Measurements from ENCODE around the gene WT1.

Gene WT1

DNA sequence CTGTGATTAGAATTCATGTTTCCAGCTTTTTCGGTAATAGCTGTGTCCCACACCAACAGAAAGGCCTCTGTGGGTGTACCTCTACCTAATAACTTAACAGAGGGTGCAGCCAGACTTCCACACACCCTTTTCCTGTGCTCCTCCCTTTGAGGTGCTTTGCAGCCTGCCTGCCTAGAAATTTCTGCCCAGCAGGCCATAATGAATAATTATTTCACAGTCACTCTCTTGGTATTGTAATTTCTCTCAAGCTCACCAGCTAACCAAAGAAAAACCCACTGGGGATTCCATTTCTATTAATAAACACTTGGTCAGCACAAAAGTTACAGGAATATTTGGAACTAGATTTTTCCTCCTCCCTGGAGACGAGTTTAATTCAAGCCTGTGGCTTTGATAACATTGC lies 13.3 kb downstream of the WT1 start:
- no peak for DNase-seq (ENCODE audit: low read depth, low spot score)

DNA sequence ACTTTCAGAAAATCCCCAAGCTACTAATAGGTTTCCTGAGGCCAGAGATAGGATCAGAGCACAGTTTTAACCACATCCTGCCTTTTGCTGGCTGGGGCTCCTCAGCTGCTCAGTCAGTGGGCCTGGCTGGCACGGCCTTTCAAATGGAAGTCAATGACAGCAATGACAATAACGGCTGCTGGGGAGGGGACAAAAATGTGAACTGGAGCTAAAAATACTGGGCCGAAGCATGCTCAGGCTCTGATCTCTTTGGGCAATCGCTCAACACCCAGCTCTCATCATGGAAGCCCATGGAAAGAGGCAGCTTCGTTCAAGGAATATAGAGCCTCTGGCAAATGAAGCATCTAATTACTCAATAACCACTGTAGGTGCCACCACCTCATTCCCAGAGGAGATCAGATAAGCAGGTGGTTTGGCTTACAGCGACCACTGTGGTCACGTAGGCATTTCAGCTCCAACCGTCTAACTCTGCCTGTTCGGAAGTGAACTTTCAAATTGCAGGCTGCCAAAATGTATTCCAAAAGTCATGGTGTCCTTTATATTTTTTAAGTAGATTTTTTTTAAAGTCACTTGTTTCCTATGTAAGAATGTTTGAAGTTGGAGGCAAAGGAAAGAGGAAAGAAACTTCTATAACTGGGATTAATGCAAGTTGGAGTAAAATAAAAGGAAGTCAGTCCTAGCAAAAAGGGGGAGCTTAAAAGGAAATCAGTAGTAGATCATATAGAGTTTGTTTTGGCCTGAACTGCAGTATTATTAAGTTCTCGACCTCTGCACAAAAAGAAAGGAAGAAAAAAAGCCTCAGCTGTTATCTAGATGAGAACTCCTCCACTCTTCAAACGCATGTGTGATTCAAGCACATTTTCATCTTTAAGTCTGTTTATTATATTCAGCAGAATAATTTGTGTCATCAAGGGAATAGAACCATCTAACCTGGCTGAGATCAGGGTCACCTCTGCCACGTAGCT lies 14.1 kb downstream of the WT1 start:
- DNase-seq (ENCODE audit: low read depth, low spot score): no peak

DNA sequence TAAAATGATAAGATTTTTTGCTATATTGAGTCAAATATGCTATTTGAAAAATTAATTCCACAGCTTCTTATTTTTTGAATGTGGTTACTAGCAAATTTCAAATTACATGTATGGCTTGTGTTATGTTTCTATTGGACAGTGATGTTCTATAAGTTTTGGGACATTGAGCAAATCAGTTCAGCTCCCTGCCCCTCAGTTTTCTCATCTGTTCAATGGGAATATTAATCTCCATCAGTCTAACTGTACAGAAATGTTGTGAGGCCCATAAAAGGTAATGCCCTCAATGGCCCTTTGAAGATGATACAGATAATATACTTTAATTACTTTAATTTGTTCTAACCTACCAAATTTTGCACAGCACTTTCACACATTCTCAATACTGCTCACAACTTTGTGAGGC lies 15.2 kb downstream of the WT1 start:
- DNase-seq (ENCODE audit: low read depth, low spot score): no peak

DNA sequence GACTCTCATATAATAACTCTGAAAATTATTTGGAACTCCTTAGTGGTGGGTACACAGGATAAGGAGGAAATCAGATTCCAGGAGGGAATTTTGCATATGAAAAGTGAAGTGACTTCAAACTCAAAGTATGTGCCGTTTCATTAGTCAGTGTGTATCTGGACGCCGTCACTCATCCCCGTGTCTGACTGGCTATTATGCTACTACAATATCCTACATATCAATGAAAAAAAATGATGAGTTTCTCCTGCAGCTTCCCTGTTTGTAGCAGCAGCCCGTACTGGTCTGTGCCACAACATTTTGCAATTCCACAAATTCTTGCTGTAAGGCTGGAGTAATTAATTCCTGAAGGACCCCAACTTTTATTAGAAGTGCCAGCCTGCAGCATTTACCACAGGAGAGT lies 16.5 kb downstream of the WT1 start:
- DNase-seq (ENCODE audit: low read depth, low spot score): no peak

DNA sequence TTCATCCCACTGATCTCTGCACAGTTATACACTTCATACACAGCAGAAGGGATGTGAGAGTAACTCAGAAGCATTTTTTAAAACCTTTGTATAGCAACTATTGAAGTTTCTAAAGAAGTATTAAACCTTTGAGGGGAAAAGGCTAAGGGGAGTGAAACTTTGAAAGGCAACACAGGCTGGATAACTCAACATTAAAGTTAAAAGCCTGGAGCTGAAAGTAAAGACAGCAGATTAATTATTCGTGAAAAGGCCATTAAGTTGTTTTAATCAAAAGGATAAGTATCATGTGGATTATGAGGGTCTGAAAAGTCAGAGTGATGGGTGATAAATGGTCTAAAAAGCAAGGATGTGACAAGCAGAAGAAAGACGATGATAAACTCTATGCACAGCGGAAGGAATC lies 17.5 kb downstream of the WT1 start:
- DNase-seq (ENCODE audit: low read depth, low spot score): no peak

DNA sequence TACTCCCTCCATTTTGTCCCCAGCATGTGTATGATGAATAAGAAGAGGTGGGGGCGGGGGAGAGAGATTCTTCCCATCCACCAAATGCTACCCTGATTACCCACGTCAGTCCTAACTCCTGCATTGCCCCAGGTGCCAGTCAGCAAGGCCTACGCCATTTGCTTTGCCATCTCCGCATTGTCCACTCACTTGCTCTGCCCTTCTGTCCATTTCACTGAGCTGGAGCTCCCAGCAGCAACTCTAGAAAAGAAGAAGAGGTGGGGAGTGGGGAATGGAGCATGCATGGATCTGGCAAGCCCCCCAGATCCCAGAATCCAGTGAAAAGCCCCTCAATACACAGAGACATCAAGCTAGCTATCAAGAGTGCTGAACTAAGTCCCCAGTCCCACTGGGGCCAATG lies 19.0 kb downstream of the WT1 start:
- DNase-seq (ENCODE audit: low read depth, low spot score): no peak

DNA sequence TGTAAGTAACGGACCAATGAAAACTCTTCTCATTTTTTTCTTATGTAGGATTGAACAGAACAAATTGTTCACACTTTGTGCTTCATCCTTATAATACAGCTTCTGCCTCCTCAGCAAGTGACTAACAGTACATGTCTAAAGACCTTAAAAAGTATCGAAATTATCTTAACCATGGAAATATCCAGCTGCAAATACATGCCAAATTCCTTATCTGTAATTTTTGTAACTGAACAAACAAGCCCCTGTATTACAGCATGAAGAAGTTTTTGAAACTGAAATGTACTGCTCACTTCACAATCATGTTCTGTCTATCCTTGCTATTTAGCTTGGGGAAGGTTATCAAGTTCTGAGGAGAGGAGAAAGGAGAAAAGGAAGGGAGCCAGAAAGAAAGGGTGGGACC lies 20.4 kb downstream of the WT1 start:
- DNase-seq (ENCODE audit: low read depth, low spot score): no peak

DNA sequence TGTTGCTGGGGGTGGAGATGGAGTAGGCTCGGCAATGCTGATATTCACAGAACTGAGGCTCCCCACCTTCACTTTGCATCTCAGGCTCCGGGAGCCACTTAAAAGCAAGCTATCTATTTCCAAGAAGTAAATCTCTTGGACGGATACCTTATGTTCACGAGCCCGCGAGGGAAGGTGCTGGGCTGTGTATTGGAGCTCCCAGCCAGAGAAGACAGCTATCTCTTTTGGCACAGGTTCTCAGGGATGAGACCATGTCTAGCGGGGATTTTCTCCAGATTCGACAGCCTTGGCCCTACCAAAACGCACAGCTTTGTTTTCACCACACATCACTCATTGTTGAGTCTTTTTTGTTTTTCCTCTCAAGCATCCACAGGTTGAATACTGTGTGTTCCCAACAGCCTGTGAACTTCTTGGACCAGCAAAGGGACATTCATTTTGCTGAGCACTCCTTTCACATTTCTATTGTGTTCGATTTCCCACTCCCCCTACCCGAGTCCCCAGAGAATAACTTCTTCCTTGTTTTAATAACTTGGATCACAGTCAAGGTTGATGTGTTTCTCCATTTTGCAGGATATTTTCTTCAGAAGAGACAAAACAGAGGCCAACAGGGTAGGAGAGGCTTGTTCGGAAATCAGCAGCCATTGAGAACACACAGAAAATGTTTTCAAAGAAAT lies 23.3 kb downstream of the WT1 start:
- DNase-seq (ENCODE audit: low read depth, low spot score): no peak

DNA sequence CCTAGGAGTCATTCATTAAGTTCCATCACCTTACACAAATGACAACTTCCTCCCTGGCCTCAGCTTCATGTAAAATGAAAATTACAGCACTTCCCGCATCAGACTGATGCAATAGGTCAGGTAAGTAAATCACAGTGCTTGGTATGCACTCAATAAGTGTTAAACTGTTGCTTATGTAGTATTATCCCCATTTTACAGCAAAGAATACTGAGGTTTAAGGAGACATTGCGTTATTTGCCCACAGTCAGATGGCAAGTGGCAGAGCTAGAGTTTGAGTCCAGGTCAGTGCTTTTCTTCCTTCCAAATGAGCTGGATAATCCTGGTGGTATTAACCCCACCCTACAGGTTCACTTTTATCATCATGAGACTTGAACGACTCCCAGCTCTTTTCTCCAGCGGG lies 29.7 kb downstream of the WT1 start:
- DNase-seq (ENCODE audit: low read depth, low spot score): no peak

DNA sequence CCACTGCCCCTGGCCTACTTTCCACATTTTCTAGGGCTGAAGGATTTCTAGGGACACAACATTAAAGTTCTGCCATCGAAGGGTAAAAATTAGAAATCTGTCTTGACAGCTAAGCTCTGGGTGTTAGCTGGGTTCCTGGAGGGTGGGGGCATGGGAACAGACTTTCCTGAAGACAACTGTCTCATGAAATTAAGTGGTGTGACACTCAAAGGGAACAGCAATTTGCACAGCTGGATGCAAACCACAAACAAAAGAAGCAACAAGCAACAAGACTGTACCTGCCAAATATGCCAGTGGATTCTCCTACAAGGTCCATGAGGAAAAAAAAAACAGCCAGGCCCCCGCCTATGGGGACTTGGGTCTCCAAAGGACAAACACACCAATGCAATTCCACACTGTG lies 32.5 kb downstream of the WT1 start:
- DNase-seq (ENCODE audit: low read depth, low spot score): no peak

DNA sequence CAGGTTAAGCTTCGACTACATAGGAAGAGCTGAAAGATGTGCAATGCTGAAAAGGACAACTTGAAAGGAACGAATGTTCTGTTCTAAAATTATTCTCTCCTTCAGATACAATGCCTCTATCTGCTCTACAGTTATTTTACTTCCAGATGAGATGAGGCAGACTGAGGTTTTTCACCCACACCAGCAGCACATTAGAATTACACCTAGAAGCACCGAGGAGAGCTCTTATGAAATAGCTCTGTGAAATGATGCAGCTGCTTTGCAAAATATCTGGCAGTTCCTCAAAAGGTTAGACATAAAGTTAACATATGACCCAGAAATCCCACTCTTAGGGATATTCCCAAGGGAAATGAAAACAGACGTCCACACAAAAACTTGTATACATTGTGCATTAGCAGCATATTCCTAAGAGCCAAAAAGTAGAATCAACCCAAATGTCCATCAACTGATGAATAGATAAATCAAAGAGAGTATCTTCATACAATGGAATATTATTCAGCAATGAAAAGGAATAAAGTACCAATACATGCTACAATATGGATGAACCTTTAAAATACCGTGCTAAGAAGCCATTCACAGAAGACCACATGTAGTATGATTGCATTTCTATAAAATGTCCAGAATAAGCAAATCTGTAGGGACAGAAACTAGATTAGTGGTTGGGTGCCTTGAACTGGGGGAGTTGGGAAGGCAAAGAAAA lies 34.5 kb downstream of the WT1 start:
- no peak for DNase-seq (ENCODE audit: low read depth, low spot score)

DNA sequence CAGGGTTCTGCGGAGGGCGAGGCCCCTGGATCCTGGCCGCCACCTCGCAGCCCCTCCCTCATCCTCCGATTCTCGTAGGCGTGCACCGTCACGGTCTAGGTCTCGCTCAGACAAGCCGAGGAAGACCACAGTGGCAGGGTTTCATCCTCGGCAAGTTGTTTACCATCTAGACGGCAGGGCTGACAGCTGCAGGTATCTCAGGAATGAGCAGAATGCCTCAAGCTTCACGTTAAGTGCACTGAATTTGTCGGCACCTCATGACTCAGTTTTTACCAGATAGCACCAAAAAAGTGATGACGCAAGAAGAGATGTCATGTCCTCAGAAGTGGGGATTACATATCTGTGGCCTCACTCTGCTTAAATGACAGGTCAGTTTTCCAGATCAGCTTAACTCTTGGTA lies 35.1 kb downstream of the WT1 start:
- no peak for DNase-seq (ENCODE audit: low read depth, low spot score)

DNA sequence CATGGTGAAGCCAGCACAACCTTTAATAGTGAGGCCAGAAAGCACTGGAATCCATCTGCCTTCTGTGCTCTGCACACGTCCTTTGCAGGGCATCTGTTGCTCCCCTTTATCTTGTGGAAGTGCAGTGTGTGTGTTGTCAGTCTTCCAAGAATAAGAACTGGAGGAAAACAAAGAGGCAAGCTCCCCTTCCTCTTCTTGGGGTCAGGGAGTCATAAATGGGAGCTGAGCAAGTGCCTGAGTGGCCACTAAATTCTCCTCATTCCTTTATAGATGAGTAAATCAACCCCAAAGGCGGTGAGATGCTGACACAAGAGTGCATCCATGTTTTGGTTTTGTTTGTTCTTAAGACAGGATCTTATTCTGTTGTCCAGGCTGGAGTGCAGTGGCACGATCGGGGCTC lies 38.3 kb downstream of the WT1 start:
- no peak for DNase-seq (ENCODE audit: low read depth, low spot score)

DNA sequence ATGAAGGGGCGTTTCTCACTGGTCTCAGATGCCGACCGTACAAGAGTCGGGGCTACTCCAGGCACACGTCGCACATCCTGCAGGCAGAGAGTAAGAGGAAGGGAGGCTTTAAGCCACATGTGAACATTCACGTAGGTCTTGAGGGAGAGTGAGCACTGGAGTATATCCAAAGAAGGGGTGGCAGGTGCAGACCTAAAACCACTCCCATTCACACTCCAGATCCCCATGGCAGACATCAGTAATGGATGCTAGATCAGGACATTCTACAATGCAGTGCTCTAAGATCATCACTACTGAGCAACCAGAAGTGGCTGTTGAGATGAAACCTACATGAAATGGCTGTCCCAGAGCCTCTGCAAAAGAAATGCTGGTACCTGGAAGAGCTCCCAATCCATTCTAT lies 39.0 kb downstream of the WT1 start:
- DNase-seq (ENCODE audit: low read depth, low spot score): no peak

DNA sequence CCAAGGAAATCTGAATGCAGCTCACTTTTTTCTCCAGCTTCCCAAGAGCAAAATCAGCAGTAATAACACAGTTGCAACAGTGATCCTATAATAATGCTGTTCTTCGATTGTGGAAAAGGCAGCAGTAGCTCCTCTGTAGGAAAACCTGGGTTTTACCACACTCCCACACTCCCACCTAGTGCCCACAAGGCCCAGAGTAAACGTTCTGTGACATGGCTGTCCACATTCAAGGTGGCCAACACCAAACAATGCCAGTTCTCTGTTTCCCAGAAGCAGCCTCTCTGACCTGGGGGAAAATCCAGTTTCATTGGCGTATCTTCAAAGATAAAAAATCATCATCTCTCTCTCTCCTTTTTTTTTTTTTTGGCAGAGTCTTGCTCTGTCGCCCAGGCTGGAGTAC lies 40.2 kb downstream of the WT1 start:
- no peak for DNase-seq (ENCODE audit: low read depth, low spot score)

DNA sequence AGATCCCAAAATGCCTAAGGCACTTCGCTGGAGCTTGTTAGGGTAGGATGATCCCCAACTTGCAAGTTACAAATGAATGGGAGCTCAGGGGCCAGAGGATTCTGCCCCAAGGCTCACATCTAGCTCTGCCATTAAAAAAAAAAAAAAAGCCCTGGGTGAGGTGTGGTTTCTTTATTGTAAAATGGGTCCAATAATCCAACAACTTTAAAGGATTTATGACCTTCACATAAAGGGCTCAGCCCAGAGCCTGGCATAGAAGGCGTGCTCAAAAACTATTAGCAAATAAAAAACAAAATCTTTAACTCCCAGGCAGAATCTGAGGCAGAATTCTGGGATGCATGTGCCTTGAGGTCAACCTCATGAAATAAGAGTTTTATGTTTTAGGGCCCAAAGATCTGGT lies 42.5 kb downstream of the WT1 start:
- no peak for DNase-seq (ENCODE audit: low read depth, low spot score)

DNA sequence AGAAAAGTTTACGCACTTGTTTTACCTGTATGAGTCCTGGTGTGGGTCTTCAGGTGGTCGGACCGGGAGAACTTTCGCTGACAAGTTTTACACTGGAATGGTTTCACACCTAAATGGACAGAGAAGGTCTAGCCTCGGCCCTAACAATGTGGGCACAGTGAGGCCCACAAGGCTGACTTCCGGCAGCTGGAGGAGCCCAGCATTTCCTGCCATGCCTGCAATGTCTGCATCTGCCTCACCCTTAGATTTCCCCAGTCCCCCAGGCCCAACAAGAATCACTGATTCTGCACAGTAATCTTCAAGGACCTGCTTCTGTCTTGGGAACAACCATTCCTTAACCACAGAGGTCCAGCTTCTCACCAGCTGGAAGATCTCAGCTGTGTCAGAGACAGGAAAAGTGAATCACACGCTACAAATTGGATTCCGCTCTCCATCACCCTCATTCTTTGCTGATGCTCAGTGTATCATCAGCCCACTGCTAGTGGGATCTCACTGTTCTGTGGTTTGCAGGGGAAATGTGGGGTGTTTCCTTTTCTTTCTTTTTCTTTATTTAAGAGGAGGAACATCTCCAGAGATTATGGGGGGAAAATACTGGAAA lies 43.3 kb downstream of the WT1 start:
- no peak for DNase-seq (ENCODE audit: low read depth, low spot score)

DNA sequence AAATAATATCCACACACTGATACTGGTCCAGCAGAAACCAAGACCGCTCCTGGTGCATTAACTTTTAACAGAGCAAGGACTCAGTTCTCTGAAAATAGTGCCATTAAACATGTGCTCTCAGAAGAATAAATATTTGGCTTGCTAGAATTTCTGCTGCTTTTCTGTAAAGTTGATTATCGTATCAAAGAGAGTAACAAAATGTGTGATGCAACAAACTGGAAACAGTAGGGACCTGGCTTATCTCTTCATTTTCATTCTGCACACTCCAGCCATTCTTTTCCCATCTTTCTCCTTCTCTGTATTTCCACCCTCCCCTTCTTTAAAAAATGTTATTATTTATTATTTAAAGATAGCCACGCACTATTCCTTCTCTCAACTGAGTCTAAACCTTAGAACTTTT lies 43.9 kb downstream of the WT1 start:
- no peak for DNase-seq (ENCODE audit: low read depth, low spot score)

DNA sequence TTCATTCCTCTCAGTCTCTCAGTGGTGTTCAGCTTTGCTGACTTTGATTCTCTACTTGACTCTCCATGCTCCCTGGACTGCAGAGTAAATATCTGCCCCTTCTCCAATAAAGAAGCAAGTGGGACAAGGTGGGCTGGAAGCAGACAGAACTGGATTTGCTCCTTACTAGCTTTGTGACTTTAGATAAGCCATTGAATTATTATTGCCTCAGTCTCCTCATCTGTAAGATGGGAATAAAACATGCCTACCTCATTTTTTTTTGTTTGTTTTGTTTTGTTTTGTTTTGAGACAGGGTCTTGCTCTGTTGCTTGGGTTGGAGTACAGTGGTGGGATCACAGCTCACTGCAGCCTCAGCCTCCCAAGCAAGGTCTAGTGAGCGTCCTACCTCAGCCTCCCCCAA lies 44.6 kb downstream of the WT1 start:
- no peak for DNase-seq (ENCODE audit: low read depth, low spot score)

DNA sequence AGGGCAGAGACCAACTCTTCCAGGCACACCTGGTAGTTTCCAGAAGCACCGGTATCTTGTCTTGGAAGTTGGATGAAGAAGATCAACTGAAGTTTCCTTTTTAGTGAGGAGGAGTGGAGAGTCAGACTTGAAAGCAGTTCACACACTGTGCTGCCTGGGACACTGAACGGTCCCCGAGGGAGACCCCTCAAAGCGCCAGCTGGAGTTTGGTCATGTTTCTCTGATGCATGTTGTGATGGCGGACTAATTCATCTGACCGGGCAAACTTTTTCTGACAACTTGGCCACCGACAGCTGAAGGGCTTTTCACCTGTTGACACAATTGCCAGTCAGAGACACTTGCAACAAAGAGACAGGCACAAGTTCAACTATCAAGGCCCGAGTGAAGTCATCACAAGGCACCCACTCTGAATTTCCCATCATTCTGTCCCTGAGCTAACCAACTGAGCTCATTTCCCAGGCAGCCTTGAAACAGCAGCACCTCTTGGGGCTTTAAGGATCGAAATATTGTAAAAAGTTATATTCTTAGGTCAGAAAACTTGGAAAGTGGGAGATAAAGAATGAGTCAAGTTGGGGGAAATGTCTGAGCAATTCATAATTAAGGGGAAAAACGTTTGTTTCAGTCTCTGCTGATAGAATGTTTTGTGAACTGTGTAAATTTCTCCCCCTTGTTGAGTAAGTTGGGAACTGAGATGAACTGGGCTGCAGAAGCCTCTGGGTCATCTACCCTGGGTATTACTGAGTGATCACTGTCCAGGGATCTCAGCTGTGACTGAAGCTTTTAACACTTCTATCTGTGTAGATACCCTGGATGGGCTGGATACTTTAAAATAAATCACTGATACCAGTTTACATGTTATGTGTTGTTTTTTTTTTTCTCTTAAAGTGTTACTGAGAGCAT lies 46.2 kb downstream of the WT1 start:
- no peak for DNase-seq (ENCODE audit: low read depth, low spot score)

DNA sequence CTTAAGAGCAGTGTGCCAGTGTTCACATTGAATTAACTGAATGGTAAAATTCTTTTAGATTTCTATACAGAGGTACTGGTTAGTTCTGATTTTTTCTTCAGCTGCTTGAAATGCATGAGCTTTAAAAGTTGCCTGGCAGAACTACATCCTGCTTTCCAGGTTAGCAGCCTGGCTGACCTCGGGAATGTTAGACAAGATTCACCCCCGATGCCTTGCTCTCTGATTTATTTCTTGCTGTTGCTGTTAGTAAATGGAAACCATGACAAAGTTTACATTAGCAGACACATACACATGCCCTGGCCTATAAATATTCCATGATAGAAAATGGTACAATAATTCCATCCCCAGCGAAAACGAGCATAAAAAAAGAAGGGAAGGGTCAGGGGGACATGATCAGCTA lies 47.0 kb downstream of the WT1 start:
- no peak for DNase-seq (ENCODE audit: low read depth, low spot score)
